ENCODE measurements around the gene ANKS1B. TPM values are rescaled to one million over a fixed set of nuclear protein-coding genes. Genes with fewer than 3 reads are reported as not detected.

The ANKS1B gene
- total and polyA plus RNA-seq, 10 of the 15 experiments (the other 5 are each of a cell fraction or from before 2014, with no cell fraction given): 0.16 to 1.3 (median 0.82) TPM; not detected in 7

DNA sequence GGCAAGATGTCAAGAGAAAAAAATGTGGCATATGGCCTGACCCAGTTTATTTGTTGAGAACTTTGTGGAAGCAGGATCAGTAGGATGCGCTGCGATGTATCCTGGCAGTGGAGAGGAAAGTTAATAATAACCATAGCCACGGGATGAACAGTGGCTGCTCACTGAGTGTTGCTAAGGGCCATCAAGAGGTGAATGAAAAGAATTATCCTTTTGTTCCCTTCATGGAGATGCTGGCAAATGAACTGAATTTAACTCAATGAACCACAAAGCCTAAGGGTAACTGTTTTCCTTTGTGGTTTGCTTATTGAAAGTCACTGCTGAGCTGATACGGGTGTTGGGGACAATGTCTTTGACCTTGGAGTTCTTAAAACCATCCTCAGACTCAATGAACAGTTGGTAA lies 863.2 kb downstream of the ANKS1B start (continued):
- TF ChIP-seq MYB (IDR thresholded peaks at IDR 0.05; ENCODE audit: borderline replicate concordance, low read depth, low read length) (no peak), SIN3A (IDR thresholded peaks at IDR 0.05; ENCODE audit: low read depth, low read length) (no peak), ZNF207 (IDR thresholded peaks at IDR 0.05; ENCODE audit: borderline replicate concordance) (no peak)

DNA sequence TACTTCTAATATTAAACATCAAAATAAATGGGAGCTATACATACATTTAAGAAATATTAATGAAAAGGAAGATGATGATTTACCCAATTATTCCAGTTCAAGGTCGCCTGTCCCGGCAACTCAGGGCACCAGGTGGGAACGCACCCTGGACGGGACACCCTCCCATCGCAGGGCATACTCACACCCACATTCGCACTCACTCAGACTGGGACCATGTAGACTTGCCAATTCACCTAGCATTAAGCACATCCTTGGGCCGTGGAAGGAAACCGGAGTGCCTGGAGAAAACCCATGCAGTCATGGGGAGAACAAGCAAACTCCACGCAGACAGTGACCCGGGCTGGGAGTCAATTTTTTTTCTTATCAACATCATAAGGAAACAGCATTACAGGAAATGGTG lies 864.8 kb downstream of the ANKS1B start:
- Histone ChIP-seq H3K27me3 (replicated peaks in 1 of 2; ENCODE audit: control insufficient read depth in 2 of 2, insufficient read depth in 2 of 2, low read length in 1 of 2) (no peaks in the 10 kb centered on the region; a peak in 1 of 4 replicates), H3K4me3 (no peak overlapping the region), H3K9me3 (replicated peaks; ENCODE audit: control insufficient read depth, insufficient read depth, low read length) (no peaks in the 10 kb centered on the region; the same call in 2 of the 3 replicates), H3K27ac (ENCODE audit: control insufficient read depth, insufficient read depth) (no peak overlapping the region), H3K4me1 (ENCODE audit: control insufficient read depth, insufficient read depth, low read length) (no peaks in the 10 kb centered on the region), H3K4me2 (ENCODE audit: control insufficient read depth, insufficient read depth) (no peak overlapping the region), H3K9ac (ENCODE audit: control insufficient read depth, insufficient read depth, low read length) (no peak overlapping the region), H3K36me3 (ENCODE audit: control insufficient read depth in 2 of 2, insufficient read depth in 2 of 2, low read length in 1 of 2) (no peaks in the 10 kb centered on the region), H4K20me1 (ENCODE audit: control insufficient read depth, insufficient read depth) (no peaks in the 10 kb centered on the region), H2AFZ (ENCODE audit: control insufficient read depth, low read depth, low read length) (no peak overlapping the region), H3K79me2 (ENCODE audit: control insufficient read depth, insufficient read depth, low read length) (no peaks in the 10 kb centered on the region)
- ChIA-PET SMC1A (ENCODE audit: uncharacterized antibody, unreplicated experiment) (interaction anchor here (1.0 kb wide), 1 partner anchor 78 kb away, joined by 3 read pairs; no protein-coding TSS in a partner anchor), CTCF (no interaction called here), POLR2A (no interaction called here), RAD21 (ENCODE audit: unreplicated experiment) (no interaction called here)
- WGBS (ENCODE audit: insufficient coverage, insufficient replicate concordance, low lambda C conversion rate, missing lambda C conversion rate): 61% methylated on average over 10 of the region's 10 CpGs
- DNase-seq (ENCODE audit: low read depth, low spot score): no peak
- in situ Hi-C loops (cut with MboI) (no loop called here), intact Hi-C loops (cut with micrococcal nuclease; ENCODE audit: unreplicated experiment) (no loop called here)
- FAIRE-seq: no peak
- no TSS peak for BruUV-seq (replicated peaks)
- ATAC-seq: no peak
- TF ChIP-seq FOXM1 (IDR thresholded peaks at IDR 0.05; ENCODE audit: low read depth, low read length): no peak
- no peak for TF ChIP-seq SMARCA5 (IDR thresholded peaks at IDR 0.05)
- TF ChIP-seq BHLHE40 (IDR thresholded peaks at IDR 0.05; ENCODE audit: borderline replicate concordance in 1 of 2, low read depth in 2 of 2, low read length in 1 of 2): no peak
- no peak for TF ChIP-seq NR2F1 (conservative IDR thresholded peaks at IDR 0.05)
- TF ChIP-seq RCOR1 (conservative IDR thresholded peaks at IDR 0.05; ENCODE audit: low read depth, low read length): no peak
- TF ChIP-seq, protein P1, sequence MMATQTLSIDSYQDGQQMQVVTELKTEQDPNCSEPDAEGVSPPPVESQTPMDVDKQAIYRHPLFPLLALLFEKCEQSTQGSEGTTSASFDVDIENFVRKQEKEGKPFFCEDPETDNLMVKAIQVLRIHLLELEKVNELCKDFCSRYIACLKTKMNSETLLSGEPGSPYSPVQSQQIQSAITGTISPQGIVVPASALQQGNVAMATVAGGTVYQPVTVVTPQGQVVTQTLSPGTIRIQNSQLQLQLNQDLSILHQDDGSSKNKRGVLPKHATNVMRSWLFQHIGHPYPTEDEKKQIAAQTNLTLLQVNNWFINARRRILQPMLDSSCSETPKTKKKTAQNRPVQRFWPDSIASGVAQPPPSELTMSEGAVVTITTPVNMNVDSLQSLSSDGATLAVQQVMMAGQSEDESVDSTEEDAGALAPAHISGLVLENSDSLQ (IDR thresholded peaks at IDR 0.05): no peak
- no peak for TF ChIP-seq BCL11A (IDR thresholded peaks at IDR 0.05; ENCODE audit: low read depth, low read length)
- TF ChIP-seq RAD51 (IDR thresholded peaks at IDR 0.05): no peak
- no peak for TF ChIP-seq DPF2 (IDR thresholded peaks at IDR 0.05)
- TF ChIP-seq, protein P2, sequence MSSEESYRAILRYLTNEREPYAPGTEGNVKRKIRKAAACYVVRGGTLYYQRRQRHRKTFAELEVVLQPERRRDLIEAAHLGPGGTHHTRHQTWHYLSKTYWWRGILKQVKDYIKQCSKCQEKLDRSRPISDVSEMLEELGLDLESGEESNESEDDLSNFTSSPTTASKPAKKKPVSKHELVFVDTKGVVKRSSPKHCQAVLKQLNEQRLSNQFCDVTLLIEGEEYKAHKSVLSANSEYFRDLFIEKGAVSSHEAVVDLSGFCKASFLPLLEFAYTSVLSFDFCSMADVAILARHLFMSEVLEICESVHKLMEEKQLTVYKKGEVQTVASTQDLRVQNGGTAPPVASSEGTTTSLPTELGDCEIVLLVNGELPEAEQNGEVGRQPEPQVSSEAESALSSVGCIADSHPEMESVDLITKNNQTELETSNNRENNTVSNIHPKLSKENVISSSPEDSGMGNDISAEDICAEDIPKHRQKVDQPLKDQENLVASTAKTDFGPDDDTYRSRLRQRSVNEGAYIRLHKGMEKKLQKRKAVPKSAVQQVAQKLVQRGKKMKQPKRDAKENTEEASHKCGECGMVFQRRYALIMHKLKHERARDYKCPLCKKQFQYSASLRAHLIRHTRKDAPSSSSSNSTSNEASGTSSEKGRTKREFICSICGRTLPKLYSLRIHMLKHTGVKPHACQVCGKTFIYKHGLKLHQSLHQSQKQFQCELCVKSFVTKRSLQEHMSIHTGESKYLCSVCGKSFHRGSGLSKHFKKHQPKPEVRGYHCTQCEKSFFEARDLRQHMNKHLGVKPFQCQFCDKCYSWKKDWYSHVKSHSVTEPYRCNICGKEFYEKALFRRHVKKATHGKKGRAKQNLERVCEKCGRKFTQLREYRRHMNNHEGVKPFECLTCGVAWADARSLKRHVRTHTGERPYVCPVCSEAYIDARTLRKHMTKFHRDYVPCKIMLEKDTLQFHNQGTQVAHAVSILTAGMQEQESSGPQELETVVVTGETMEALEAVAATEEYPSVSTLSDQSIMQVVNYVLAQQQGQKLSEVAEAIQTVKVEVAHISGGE (CRISPR knock-in tag; IDR thresholded peaks at IDR 0.05): no peak
- TF ChIP-seq IKZF2 (IDR thresholded peaks at IDR 0.05): no peak
- no peak for TF ChIP-seq FOS (IDR thresholded peaks at IDR 0.05; ENCODE audit: borderline replicate concordance, extremely low read depth, insufficient read length)
- TF ChIP-seq CREB1 (IDR thresholded peaks at IDR 0.05; ENCODE audit: low read depth): no peak
- TF ChIP-seq EED (IDR thresholded peaks at IDR 0.05; ENCODE audit: low read depth): no peak
- TF ChIP-seq TARDBP (IDR thresholded peaks at IDR 0.05; ENCODE audit: borderline replicate concordance): no peak
- no peak for TF ChIP-seq HDAC6 (IDR thresholded peaks at IDR 0.05; ENCODE audit: unreplicated experiment)
- TF ChIP-seq, protein P3, sequence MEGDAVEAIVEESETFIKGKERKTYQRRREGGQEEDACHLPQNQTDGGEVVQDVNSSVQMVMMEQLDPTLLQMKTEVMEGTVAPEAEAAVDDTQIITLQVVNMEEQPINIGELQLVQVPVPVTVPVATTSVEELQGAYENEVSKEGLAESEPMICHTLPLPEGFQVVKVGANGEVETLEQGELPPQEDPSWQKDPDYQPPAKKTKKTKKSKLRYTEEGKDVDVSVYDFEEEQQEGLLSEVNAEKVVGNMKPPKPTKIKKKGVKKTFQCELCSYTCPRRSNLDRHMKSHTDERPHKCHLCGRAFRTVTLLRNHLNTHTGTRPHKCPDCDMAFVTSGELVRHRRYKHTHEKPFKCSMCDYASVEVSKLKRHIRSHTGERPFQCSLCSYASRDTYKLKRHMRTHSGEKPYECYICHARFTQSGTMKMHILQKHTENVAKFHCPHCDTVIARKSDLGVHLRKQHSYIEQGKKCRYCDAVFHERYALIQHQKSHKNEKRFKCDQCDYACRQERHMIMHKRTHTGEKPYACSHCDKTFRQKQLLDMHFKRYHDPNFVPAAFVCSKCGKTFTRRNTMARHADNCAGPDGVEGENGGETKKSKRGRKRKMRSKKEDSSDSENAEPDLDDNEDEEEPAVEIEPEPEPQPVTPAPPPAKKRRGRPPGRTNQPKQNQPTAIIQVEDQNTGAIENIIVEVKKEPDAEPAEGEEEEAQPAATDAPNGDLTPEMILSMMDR (IDR thresholded peaks at IDR 0.05 in 2 of 3, conservative IDR thresholded peaks at IDR 0.05 in 1 of 3; ENCODE audit: control insufficient read depth in 2 of 3, extremely low read depth in 1 of 3, insufficient read depth in 1 of 3, low read depth in 3 of 3, low read length in 3 of 3): no peak
